ENCODE results near the gene SKIC2.

Gene SKIC2

DNA sequence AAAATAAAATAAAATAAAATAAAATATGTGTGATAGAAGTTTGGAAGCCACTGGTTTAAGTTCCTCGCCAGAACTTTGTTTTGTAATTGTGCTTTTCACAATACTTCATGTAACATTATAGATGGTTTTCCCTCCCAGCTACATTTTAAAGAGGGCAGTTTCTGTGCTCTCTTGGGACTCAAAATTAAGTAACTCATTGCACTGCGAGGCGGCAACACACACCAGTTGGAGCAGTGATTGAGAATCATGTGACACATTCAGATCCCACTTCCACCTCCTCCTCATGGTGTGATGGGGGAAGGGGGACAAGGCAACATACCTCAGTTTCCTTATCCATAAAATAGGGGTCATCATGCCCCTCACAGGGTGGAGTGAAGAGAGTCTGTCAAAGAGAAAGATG is 24.0 kb upstream of the SKIC2 start:
- no peak for DNase-seq (ENCODE audit: low spot score)
- TF ChIP-seq, protein P1, sequence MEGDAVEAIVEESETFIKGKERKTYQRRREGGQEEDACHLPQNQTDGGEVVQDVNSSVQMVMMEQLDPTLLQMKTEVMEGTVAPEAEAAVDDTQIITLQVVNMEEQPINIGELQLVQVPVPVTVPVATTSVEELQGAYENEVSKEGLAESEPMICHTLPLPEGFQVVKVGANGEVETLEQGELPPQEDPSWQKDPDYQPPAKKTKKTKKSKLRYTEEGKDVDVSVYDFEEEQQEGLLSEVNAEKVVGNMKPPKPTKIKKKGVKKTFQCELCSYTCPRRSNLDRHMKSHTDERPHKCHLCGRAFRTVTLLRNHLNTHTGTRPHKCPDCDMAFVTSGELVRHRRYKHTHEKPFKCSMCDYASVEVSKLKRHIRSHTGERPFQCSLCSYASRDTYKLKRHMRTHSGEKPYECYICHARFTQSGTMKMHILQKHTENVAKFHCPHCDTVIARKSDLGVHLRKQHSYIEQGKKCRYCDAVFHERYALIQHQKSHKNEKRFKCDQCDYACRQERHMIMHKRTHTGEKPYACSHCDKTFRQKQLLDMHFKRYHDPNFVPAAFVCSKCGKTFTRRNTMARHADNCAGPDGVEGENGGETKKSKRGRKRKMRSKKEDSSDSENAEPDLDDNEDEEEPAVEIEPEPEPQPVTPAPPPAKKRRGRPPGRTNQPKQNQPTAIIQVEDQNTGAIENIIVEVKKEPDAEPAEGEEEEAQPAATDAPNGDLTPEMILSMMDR (IDR thresholded peaks at IDR 0.05; ENCODE audit: extremely low read depth, missing control alignments): no peak

DNA sequence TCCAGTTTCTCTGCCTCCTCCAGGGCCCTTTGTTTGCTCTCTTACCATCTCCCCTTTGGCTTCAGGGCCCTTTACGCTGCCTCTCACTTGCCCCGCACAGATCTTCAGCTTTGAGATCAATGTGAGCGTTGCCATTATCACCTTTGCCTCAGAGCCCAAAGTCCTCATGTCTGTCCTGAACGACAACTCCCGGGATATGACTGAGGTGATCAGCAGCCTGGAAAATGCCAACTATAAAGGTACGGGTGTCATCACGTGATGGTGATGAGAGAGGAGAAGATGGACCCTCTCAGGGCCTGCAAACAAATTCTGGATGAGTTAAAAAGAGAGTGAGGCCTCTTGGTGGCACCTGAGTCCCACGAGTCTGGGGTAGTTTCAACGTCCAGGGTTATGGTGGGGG is 23.2 kb upstream of the SKIC2 start:
- DNase-seq (ENCODE audit: low spot score): no peak

DNA sequence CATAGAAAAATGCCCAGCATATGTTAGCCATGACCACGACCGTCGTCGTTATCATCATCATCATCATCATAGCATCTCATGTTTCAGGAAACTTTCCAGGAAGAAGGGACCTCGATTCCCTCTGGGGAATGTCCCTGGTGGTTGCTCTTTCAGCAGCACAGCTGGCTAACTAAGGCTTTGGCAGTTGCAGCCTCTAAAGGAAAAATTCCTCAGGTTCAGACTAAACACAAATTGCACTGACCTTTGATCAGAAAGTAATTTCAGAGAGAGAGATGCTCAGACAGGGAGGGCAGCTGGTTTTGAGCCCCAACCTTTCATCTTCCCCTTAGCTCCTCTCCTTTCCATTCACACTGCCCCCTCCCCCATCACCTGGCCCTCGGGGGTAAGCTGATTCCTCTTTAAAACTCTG is 18.7 kb upstream of the SKIC2 start:
- DNase-seq (ENCODE audit: low spot score): no peak
- TF ChIP-seq, protein P1 (IDR thresholded peaks at IDR 0.05; ENCODE audit: extremely low read depth, missing control alignments): no peak

More for the DNA sequence above, 23.2 kb upstream of the SKIC2 start:
- TF ChIP-seq, protein P1 (IDR thresholded peaks at IDR 0.05; ENCODE audit: extremely low read depth, missing control alignments): no peak

DNA sequence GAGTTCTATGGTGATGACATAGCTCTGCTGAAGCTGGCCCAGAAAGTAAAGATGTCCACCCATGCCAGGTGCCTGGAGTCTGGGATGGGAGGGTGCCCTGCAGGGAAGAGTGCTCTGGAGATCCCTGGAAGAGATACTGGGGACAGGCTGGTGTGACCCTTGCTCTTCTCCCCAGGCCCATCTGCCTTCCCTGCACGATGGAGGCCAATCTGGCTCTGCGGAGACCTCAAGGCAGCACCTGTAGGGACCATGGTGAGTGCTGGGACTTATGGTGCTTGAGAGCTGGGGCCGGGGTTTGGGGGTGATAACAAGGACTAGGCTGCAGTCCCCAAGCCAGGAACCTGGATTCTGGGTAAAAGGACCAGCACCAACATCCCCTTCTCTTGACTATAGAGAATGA is 15.2 kb upstream of the SKIC2 start:
- TF ChIP-seq, protein P1 (IDR thresholded peaks at IDR 0.05; ENCODE audit: extremely low read depth, missing control alignments): no peak
- no peak for DNase-seq (ENCODE audit: low spot score)

DNA sequence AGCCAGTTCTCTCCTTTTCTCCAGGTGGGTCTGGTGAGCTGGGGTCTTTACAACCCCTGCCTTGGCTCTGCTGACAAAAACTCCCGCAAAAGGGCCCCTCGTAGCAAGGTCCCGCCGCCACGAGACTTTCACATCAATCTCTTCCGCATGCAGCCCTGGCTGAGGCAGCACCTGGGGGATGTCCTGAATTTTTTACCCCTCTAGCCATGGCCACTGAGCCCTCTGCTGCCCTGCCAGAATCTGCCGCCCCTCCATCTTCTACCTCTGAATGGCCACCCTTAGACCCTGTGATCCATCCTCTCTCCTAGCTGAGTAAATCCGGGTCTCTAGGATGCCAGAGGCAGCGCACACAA is 13.8 kb upstream of the SKIC2 start:
- DNase-seq (ENCODE audit: low spot score): no peak
- TF ChIP-seq, protein P1 (IDR thresholded peaks at IDR 0.05; ENCODE audit: extremely low read depth, missing control alignments): no peak

DNA sequence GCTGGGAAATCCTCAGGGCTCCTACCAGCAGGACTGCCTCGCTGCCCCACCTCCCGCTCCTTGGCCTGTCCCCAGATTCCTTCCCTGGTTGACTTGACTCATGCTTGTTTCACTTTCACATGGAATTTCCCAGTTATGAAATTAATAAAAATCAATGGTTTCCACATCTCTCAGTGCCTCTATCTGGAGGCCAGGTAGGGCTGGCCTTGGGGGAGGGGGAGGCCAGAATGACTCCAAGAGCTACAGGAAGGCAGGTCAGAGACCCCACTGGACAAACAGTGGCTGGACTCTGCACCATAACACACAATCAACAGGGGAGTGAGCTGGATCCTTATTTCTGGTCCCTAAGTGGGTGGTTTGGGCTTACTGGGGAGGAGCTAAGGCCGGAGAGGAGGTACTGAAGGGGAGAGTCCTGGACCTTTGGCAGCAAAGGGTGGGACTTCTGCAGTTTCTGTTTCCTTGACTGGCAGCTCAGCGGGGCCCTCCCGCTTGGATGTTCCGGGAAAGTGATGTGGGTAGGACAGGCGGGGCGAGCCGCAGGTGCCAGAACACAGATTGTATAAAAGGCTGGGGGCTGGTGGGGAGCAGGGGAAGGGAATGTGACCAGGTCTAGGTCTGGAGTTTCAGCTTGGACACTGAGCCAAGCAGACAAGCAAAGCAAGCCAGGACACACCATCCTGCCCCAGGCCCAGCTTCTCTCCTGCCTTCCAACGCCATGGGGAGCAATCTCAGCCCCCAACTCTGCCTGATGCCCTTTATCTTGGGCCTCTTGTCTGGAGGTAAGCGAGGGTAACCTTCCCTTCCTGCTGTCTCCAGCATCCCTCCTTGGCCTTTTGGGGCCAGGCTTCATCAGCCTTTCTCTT is 13.2 kb upstream of the SKIC2 start, which contains the start of gene CFB:
Gene CFB, plus strand, starts transcription at position 589 of the 863 bp plus-strand sequence. Its CDS starts 127 bp downstream, at position 716.
- TF ChIP-seq, protein P1 (IDR thresholded peaks at IDR 0.05; ENCODE audit: extremely low read depth, missing control alignments): no peak
- DNase-seq (ENCODE audit: low spot score): no peak

DNA sequence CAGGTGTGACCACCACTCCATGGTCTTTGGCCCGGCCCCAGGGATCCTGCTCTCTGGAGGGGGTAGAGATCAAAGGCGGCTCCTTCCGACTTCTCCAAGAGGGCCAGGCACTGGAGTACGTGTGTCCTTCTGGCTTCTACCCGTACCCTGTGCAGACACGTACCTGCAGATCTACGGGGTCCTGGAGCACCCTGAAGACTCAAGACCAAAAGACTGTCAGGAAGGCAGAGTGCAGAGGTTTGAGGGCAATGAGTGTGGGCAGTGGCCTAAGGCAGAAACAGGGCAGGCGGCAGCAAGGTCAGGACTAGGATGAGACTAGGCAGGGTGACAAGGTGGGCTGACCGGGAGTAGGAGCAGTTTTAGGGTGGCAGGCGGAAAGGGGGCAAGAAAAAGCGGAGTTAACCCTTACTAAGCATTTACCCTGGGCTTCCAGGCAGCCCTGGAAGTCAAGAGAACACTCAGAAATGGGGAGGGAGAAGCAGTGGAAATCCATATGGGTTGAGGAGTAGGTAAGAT is 12.5 kb upstream of the SKIC2 start:
- TF ChIP-seq, protein P1 (IDR thresholded peaks at IDR 0.05; ENCODE audit: extremely low read depth, missing control alignments): no peak
- DNase-seq (ENCODE audit: low spot score): no peak
